NCI-H2196 treated with DMSO at 0.1 percent for 48 hours (cell line): ENCODE measurements around the gene PLEKHA1.

Experiments
- DNase-seq: peaks from one replicate; lab custom pipeline; 2025; ENCODE audit not compliant: unreplicated experiment; lab: John Stamatoyannopoulos, UW

The PLEKHA1 gene

DNA sequence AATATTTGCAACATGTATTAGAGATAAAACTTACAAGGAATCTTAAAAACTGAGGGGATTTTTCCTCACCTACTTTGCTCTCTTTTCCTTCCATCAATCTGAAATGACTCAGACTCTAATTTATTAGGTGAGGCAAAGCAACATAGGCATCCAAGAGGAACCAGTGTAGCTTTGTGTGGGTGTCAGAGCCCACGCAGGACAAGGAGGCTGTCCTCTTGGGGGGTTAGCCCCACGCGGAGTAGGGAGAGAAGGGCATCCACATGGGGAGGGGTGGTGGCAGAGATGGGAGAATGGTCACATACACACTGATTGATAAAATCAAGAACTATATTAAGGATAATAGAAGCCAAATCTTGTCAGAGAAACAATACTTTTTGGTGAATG lies 46.1 kb downstream of the PLEKHA1 start:
- DNase-seq: no peak

- no peak for DNase-seq
Measured at GRCh38 chr10:122421054-122421625, 46.6 kb downstream of the PLEKHA1 start.

DNA sequence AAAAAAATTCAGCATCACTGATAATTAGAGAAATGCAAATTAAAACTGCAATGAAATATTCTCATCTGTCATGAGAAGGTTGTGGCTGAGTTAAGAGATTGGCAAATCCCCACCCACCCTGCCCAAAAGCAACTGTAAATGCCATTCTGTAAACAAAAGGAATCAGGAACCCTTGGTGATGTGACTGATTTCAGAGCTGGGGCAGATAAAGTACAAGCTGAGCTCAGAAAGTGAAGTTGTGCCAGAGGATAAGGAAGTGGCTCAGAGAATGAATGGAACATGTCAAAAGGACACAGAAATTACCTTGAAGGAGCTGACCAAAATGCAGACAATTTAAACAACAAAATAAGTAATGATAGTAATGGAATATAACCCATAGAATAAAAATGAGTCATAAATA lies 47.2 kb downstream of the PLEKHA1 start:
- DNase-seq: no peak

DNA sequence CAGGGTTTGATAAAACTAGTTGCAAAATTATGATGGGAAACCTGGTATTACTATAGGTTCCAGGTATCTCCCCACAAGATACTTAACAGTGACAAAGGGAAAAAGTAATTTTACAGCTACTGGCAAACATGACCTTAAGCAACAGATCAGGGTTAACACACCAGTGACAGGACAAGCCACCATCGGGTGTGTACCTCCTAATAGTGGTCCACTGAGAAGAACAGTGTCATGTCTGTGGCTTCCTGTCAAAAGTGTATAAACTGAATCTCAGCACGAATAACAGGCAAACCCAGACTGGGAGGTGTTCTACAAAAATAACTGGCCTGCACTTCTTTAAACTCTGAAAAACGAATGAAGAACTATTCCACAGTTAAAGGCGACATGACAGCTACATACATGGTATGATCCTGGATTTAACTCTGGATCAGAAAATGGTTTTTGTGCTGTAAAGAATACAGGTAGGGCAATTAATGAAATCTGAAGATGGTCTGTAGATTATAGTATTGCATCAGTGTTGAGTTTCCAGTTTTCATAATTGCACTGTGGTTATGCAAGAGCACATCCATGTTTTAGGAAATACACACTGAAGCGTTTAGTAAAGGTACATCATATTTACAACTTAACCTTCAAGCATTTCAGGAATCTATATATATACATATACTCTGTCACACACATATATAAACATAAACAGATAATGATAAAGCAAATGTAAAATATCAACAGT lies 47.9 kb downstream of the PLEKHA1 start:
- no peak for DNase-seq

DNA sequence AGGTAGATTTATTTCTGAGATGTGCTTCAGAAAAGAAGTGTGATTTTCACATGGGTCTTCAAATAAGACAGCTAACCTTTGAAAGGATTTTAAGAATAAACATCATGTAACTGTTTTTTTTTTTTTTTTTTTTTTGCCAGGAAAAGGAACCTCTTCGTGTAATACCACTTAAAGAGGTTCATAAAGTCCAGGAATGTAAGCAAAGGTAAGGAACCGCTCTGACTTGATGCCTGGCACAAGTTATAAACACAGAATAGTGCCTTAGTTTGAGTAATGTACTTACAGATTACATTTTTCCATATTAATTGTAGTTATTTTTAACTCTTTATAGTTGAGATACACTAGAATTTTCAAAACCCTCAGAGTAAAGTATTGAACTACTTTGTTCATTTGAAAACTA lies 49.6 kb downstream of the PLEKHA1 start:
- no peak for DNase-seq

DNA sequence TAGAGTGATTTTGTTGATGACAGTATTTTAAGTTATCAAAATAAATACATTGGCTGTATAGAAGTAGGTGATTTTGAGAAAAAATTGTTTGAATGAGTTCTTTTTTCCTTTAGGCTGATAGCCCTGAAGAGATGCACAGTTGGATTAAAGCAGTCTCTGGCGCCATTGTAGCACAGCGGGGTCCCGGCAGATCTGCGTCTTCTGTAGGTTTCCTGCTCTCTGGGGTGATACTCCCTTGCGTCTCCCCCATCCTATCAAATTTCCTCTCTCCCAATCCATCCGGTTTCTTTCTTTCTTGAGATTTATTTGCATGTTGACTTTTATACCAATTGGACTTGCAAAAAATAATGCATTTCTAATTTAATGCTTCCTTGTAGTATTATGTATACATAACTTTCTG lies 52.3 kb downstream of the PLEKHA1 start:
- no peak for DNase-seq

GRCh38 chr10:122427280-122427679 lies 52.8 kb downstream of the PLEKHA1 start:
- DNase-seq: no peak

- peak; percentile 1 for DNase-seq
Measured at GRCh38 chr10:122435212-122435827, 60.8 kb downstream of the PLEKHA1 start.

DNA sequence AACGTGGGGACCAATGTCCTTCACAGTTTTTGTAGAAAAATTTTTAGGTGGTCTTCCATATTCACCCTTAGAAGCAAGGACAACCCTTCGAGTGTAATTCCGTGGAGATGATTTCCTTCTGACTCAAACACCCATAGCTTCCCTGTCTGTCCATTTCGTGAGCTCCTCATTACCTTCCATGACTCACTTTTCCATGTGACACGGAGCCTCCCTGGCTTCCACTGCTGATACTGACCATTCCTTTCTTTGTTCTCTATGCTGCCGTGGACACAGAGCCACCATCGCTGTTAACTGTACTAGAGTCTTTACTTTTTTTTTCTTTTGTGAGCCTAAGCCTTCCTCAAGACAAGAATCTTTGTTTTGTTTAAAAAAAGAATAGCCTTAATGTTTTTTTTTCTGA lies 67.5 kb downstream of the PLEKHA1 start:
- DNase-seq: no peak

DNA sequence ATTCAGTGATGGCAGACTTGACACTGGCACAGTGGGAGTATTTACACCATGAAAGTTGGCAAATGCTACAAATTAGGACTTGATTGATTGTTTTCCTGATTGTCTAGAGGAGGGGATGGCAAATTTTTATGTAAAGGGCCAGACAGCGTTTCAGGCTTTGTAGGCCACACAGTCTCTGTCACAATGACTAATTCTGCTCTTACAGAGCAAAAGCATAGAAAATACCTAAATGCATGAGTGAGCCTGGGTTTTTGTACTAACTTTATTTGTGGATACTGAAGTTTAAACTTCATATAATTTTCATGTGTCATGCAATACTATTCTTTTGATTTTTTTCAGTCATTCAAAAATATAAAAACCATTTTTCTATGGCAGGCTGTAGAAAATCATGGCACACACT lies 71.0 kb downstream of the PLEKHA1 start:
- DNase-seq: no peak

GRCh38 chr10:122445904-122446303 lies 71.4 kb downstream of the PLEKHA1 start:
- no peak for DNase-seq

DNA sequence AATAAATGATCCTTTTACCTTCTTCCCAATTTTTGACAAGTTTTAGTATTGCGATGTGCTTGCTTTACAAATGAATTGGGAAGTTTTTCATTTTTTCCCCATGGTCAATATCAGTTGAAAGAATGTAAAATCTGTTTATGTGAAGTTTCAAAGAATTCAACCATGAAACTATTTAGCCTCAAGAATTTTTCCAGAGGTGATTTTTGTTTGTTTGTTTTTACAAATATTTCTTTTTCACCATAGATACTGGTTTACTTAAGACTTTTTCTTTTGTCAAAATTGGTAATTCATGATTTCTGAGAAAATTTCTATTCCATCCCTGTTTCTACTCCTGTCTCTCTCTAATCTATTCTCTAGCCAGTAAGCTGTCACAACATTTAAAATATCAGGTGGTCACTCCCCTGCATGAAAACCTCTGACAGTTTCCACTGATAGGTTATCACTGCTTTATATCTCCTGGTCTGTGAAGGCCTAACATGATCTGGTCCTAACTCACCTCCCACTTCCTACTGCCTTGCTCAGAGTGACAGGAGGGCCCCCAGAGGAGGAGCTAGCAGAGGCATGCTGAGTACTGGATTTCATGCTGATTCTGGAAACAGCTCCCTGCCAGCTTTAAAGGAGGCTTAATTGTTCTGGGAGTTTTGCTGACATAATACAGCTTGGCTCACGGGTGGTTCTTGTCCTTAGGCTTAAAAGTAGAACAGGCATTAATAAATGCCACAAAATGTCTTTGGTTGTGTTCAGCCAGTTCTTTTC lies 72.3 kb downstream of the PLEKHA1 start:
- DNase-seq: no peak

- DNase-seq: no peak
Measured at GRCh38 chr10:122448600-122448999, 74.1 kb downstream of the PLEKHA1 start.

- DNase-seq: no peak
Measured at GRCh38 chr10:122449153-122449552, 74.6 kb downstream of the PLEKHA1 start.

DNA sequence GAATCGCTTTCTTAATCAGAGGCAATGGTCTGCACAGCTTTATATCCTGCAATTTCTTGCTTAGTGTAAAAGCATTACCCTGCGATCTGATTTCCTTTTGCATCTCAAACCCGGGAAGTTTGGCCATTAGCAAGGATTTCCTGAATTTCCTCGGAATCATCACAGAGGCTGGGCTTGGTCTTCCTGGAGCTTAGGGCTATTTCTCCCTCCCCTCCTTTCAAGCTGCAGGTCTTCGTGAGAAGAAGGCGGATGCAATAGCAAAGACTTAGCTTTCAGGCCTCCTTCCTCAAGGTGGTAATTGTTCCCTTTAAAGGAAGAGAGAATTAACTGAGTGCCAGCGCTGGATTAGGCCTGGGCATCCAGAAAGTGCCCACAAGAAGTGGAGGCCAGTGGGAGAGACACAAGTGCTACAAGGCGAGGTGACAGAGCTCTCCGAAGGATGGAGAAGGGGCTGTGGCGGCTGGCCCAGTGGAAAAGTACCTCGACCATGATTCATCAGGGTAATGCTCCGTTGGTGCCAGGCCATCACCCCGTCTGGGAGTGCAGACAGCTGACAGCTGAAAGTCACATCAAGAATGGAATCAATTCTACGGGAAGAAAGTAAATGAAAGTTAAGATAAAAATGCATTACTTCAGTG lies 76.0 kb downstream of the PLEKHA1 start:
- no peak for DNase-seq

GRCh38 chr10:122454071-122454470 lies 79.6 kb downstream of the PLEKHA1 start:
- no peak for DNase-seq

GRCh38 chr10:122454603-122455080 lies 80.1 kb downstream of the PLEKHA1 start, which contains the start of gene ARMS2:
ARMS2 (plus strand) TSS chr10:122454653; CDS start chr10:122454728, 75 bp downstream.
- no peak for DNase-seq

DNA sequence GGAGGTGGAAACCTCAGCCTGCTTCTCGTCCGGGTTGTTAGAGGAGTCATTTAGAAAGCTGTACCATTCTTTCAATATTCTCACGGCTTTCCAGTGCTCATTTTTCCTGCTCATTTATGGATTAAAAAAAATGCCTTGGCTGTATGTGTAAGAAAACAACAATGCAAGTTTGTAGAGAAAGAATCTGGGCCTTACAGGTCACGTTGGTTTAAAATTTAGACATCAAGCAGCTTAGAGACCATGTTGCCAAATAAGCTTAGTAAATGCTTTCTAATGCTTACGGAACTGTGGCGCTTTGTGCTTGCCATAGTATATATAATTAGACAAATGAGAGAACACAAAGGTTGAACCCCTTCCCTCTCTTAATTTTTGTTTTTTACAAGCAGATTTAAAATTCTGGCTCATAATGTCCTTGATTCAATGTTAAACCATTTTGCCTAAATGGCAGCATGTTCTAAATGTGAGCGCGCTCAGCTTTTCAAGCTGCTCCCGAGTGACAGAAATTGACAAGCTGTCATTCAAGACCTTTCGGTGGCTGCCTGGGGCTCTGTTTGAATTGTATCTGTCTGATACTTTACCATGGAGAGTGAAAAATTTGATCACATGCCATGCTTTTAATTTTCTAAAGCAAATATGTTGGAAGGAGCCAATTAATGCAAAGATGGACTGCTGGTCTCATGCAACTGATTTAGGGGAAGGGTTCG lies 81.0 kb downstream of the PLEKHA1 start:
- DNase-seq: no peak

GRCh38 chr10:122457934-122458333 lies 83.4 kb downstream of the PLEKHA1 start:
- DNase-seq: no peak

GRCh38 chr10:122458693-122459092 lies 84.2 kb downstream of the PLEKHA1 start:
- DNase-seq: no peak
